HG02623 (cell line): ENCODE results near the gene SRRD.
A peak's percentile ranks its signal among the peaks of the same experiment; 100 is the strongest.

ENCODE experiments used
- ATAC-seq: cut with Tn5 transposase; IDR thresholded peaks from one replicate; pipeline ENCODE4 v1.9.1; 2021; ENCODE audit warnings: moderate library complexity; ENCODE audit not compliant: unreplicated experiment

Gene SRRD

DNA sequence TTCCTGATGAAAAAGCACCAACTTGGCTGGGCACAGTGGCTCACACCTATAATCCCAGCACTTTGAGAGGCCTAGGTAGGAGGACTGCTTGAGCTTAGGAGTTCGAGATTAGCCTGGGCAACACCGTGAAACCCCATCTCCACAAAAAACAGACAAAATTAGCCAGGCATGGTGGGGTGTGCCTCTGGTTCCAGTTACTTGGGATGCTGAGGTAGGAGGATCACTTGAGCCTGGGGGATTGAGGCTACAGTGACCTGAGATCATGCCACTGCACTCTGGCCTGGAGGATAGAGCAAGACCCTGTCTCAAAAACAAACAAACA, 3.1 kb upstream of the SRRD start:
- no peak for ATAC-seq

DNA sequence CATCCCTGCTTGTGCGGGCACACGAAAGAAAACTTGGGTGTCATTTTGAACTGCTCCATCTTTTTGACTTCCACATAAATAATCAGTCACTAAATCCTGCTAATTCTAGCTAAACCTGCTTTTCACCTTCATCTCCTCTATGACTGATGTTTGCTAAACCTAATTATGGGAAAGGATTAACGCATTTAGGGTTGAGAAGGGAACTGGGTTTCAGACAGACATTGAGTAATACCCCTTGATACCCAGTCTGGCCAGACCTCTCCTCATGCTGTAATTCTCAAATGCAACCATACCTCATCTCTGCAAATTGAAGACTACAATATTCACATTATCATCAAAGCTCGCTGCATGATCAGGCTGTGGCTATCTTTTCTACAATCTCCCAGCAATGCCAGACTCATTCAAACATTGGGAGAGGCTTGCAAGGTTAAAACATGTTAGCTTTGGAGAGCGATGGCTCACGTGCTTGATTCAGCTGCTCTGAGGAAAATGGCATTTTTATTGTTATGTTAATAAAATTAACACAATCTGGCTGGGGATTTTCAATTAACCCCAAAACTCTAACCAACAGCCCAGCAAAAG, 2.5 kb upstream of the SRRD start:
- ATAC-seq = no peak

- ATAC-seq = no peak
Measured at GRCh38 chr22:26481694-26482093, 2.0 kb upstream of the SRRD start.

DNA sequence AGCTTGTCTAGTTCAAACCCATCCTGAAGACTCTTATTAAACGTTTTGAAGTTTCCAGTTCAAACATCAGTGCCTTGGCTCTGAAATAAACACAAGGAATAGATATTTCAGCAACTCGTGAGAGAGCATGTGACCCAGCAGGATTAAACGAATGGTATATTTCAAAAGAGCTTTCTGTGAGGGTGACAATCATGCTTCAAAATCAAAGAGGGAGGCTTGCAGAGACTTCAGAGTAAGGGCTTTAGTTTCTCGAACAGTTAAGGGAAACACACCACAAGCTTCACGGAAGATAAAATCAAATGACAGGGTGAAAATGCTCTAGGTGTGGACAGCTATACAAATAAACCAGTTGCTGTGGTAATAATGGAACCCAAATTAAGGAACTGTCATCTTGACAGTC, 1.5 kb upstream of the SRRD start:
- ATAC-seq = no peak

GRCh38 chr22:26483043-26483438, 636 bp upstream of the SRRD start:
- ATAC-seq = no peak

- no peak for ATAC-seq
Measured at GRCh38 chr22:26484360-26484706, 656 bp downstream of the SRRD start.

DNA sequence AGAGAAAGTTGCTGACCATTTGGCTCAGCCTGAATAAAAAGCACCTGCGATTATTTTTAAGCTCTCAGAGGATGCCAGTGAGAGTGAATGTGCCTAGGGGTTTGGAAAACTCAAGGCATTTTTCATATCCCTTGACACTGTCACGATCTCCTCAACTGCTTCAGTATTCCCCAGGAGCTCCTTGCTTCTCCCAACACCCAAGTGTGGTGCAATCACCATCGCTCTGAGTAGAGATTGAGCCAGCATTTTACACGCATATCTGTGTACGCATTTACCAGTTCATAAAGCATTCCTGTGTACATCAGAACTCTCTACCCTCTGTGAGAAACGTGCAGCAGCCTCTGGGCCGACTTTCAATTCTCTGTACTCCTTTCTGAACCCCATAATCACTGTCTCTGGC, 1.3 kb downstream of the SRRD start:
- ATAC-seq = no peak

DNA sequence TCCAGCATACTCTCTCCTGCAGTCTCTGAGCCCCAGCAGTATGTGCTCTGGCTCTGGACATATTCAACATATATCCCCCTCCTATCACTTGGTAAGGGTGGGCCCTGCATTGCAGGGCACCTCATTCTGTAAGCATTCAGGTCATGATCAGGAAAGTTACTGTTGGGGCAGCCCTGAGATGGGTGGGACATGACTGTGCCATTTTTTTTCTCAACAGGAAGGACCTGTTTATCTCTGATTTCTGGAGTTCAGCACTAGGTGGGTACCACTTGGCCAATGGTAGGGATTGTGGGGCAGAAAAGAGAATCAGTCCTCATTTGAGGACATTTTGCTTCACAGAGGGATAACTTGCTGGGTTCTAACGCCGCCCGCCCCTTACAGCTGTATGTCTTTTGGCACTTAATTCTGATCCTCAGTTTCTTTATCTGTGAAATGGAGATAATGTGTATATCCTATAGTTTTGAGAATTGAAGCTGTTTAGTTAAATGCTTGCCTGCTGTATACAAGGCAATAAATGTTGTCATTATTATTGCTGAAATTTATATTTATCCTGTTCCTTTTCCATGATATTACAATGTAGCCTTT, 2.2 kb downstream of the SRRD start:
- no peak for ATAC-seq

GRCh38 chr22:26486394-26486793, 2.7 kb downstream of the SRRD start:
- no peak for ATAC-seq

- ATAC-seq = no peak
Measured at GRCh38 chr22:26487996-26488395, 4.3 kb downstream of the SRRD start.

GRCh38 chr22:26489447-26490036, 5.9 kb downstream of the SRRD start:
- no peak for ATAC-seq

DNA sequence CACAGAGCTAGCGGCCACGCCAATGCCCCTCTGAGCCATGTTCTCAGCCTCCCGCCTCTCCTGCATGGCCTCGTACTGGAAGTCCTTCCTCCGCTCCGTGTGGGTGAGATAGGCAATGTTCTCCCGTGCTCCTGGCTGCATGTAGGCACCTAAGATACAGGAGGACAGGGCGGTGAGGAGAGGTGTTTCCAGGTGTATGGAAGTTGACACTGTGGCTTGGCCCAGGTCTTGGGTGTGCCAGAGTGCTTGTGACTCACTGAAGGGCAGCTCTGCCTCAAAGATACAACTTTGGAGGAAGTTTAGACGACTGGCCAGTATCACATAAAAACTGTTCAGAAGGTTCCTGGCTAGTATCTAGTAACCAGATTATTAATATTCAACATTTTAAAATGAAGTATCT, 8.5 kb downstream of the SRRD start:
- ATAC-seq = no peak

DNA sequence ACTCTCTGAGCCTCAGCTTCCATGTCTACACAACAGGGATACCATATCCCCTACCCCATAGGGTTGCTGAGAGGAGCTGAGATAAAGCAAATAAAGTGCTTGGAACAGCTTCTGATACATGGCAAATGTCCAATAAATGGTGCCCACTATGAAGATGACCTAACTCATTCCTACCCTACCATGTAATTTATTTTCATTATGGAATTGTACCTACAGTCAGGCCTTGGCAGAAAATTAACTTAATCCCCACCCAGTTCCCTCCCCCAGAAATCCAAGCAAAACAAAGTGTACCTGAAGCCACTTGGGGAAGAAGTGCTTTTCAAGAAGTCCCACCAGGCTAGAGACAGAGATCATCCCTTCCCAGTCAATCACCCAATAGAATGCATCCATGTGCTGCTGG, 10.8 kb downstream of the SRRD start:
- ATAC-seq = no peak

- no peak for ATAC-seq
Measured at GRCh38 chr22:26496456-26496855, 12.8 kb downstream of the SRRD start.

DNA sequence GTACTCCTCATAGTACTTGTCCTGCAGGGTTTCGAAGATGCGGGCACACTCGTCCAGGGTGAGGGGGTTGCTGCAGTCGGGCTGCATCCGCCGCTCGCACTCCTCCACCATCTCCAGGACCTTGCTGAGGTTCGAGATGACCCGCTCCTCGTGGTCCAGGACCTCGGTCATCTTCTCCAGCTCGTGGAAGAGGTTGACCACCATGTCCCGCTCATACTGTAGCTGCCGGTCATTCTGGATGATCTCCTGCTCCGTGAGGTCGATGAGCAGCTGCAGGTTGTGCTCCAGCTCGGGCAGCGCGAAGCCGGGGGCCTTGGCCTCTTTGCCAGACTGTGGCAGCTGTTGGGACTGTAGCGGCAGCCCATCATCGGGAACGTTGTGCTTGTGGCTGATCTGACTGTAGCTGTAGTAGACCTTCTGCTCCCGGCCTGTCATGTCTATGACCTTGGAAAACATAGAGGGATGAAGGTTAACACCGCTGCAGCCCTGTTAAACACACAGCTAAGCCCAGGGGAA, 15.6 kb downstream of the SRRD start:
- no peak for ATAC-seq

- no peak for ATAC-seq
Measured at GRCh38 chr22:26501996-26502395, 18.3 kb downstream of the SRRD start.

DNA sequence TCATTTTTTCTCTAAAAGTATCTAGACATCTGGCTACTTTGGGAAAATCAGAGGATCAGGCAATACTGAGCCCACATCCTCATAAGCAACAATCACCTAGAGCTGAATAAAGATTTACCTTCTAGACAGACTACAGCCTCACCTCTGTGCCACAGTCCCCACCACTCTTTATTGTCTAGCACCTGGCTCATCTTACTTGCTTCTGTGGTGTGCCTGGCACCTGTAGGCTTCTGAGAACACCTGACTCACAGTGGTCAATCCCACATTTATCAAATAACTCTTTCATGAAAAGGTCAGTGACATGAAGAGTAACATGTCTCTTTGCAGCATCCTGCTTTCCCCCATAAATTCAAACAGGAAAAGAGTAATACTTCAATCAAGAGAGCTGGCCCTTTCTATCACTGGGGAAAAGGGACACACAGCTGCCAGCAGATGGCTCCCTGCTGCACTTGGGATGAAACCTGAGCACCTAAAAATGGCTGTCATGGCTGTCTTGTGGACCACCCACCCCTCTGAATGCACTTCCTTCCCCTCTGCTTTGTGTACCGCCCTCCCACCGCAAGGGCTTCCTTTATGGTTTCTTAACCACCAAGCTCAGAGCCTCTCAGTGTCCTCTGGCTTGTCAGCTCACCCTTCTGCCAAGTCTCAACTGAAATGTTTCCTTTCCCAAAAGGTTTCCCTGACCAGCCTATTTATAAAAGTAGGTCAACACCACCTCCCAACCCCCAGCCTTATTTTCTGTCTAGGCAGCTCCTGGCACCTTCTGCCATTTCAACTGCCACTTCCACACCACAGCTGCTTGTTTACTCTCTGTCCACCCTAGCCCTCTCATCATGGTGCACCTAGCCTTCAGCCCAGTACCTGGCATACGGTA, 19.2 kb downstream of the SRRD start:
- no peak for ATAC-seq

DNA sequence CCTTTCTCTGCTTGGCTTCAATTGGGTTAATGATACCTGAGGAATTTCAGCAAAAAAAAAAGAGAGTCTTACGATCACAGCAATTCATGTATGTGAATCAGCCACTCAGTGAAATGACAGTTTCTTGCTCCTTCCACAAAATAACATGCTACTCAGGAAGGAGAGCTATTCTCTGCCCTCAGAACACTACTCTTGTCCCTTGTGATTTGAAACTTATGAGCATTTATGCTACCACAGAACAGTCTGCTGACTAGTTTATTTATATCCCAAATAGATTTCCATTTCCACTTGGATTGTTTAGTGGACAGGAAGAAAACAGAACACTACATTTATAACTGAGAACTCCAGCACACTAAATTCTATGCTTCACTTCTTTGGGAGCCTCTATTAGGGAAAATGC, 20.1 kb downstream of the SRRD start:
- ATAC-seq = no peak

GRCh38 chr22:26508148-26508547, 24.5 kb downstream of the SRRD start:
- ATAC-seq = no peak

GRCh38 chr22:26512149-26512793, 28.6 kb downstream of the SRRD start, which contains the start of gene TFIP11:
Gene TFIP11, minus strand, starts transcription at chr22:26512473. Its CDS starts 2,201 bp downstream, at chr22:26510272.
- ATAC-seq = peak; percentile 86

DNA sequence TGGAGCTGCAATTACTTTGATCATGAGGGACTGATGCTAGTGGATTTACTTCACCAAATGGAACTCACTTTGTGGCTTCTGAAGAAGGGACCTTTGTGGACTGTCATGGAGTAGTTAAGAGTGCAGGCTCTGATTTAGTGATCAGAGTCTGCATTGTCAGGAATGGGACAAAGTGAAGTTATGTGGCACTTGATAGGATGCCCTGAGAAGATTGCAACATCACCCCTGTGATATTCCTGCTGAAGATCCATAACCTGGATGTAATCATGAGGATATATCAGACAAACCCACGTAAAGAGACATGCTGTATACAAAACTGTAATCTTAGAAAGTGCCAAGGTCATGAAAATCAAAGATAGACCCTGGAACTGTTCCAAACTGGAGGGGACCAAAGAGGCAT, 30.2 kb downstream of the SRRD start:
- no peak for ATAC-seq
